Naive B cell (primary cell): Measurements from ENCODE around the gene ANKRD63. TPM values are rescaled to one million over a fixed set of nuclear protein-coding genes. Genes with fewer than 3 reads are reported as not detected.

Experiments
- ATAC-seq, 2 donors: fragments of 150-1000 bp; cut with Tn5 transposase; 2 replicates each; pipeline ENCODE4 v1.10.0; 2021; ENCODE audit warnings: low read depth in 2 of 2, mild to moderate bottlenecking in 2 of 2, moderate library complexity in 2 of 2
- DNase-seq: peaks from one replicate; pipeline ENCODE4 v3.0.0; 2022
- H3K27ac Mint-ChIP-seq, 6 donors: one replicate each; pipeline ENCODE4 v1.8.0; 2020 to 2022; ENCODE audit warnings: mild to moderate bottlenecking in 6 of 6, mixed read lengths in 6 of 6, moderate library complexity in 5 of 6, inconsistent platforms in 2 of 6
- H3K27me3 Mint-ChIP-seq, 3 donors: one replicate each; pipeline ENCODE4 v1.8.0; 2021 to 2022; ENCODE audit warnings: mixed read lengths in 3 of 3, mild to moderate bottlenecking in 1 of 3
- H3K36me3 Mint-ChIP-seq, 2 donors: one replicate each; pipeline ENCODE4 v1.8.0; 2020 to 2022; ENCODE audit warnings: mixed read lengths in 2 of 2, inconsistent platforms in 1 of 2, mild to moderate bottlenecking in 1 of 2
- H3K4me1 Mint-ChIP-seq, 3 donors: one replicate each; pipeline ENCODE4 v1.8.0; 2020 to 2022; ENCODE audit warnings: mixed read lengths in 3 of 3, inconsistent platforms in 1 of 3, mild to moderate bottlenecking in 1 of 3, moderate library complexity in 1 of 3
- H3K4me3 Mint-ChIP-seq, 8 donors: one replicate each; pipeline ENCODE4 v1.8.0; 2020 to 2022; ENCODE audit warnings: mild to moderate bottlenecking in 8 of 8, mixed read lengths in 8 of 8, moderate library complexity in 8 of 8, inconsistent platforms in 2 of 8
- H3K9me3 Mint-ChIP-seq, 7 donors: one replicate each; pipeline ENCODE4 v1.8.0; 2020 to 2022; ENCODE audit warnings: mixed read lengths in 7 of 7, mild to moderate bottlenecking in 5 of 7, inconsistent platforms in 2 of 7, moderate library complexity in 1 of 7
- polyA plus RNA-seq, 6 donors: library from polyadenylated mRNA; unstranded; fragments of 300-500 nt; fragmentation: Illumina TruSeq; gene quantifications; one replicate each; pipeline ENCODE4 v1.2.3, GENCODE V29; 2021; ENCODE audit warnings: low read depth in 6 of 6

Gene ANKRD63
- polyA plus RNA-seq, 6 donors from 2014 or later, result 0.29 TPM; not detected in 5

- Mint-ChIP-seq H3K36me3 (no peaks in the 10 kb centered on the region), H3K4me3 (peak overlapping the region; percentile 29 to 84 (median 63)), H3K27ac (peak overlapping the region in 1 of 6 donors; percentile 33), H3K4me1 (peaks cover 6 to 9% (median 7%) of the 10 kb centered on the region in 3 donors), H3K27me3 (peaks cover 23 to 40% (median 29%) of the 10 kb centered on the region in 3 donors), H3K9me3 (no peaks in the 10 kb centered on the region)
- ATAC-seq (no peak), DNase-seq (no peak)
Measured at GRCh38 chr15:40251486-40252140, 31.3 kb downstream of the ANKRD63 start.

- Mint-ChIP-seq H3K4me3 (peak overlapping the region in 6 of 8 donors; percentile 50 to 84 (median 75)), H3K27ac (peak overlapping the region in 1 of 6 donors; percentile 63), H3K4me1 (peaks cover 6 to 9% (median 7%) of the 10 kb centered on the region in 3 donors), H3K36me3 (no peaks in the 10 kb centered on the region), H3K27me3 (peaks cover 23 to 40% (median 29%) of the 10 kb centered on the region in 3 donors), H3K9me3 (no peaks in the 10 kb centered on the region)
- DNase-seq (no peak), ATAC-seq (no peak)
Measured at GRCh38 chr15:40250771-40251483, 31.9 kb downstream of the ANKRD63 start.

GRCh38 chr15:40250304-40250656, 32.6 kb downstream of the ANKRD63 start:
- Mint-ChIP-seq H3K27me3 (peaks cover 23 to 37% (median 29%) of the 10 kb centered on the region in 3 donors), H3K36me3 (no peaks in the 10 kb centered on the region), H3K27ac (no peak overlapping the region), H3K4me3 (no peak overlapping the region), H3K4me1 (peaks cover 6 to 9% (median 7%) of the 10 kb centered on the region in 3 donors), H3K9me3 (no peaks in the 10 kb centered on the region)
- ATAC-seq (no peak), DNase-seq (no peak)

GRCh38 chr15:40249477-40250303, 33.2 kb downstream of the ANKRD63 start:
- Mint-ChIP-seq H3K27me3 (peaks cover 18 to 31% (median 29%) of the 10 kb centered on the region in 3 donors), H3K27ac (no peak overlapping the region), H3K4me1 (peaks cover 6 to 9% (median 7%) of the 10 kb centered on the region in 3 donors), H3K36me3 (no peaks in the 10 kb centered on the region), H3K9me3 (no peaks in the 10 kb centered on the region), H3K4me3 (peak overlapping the region in 1 of 8 donors; percentile 57)
- DNase-seq (no peak), ATAC-seq (no peak)

- Mint-ChIP-seq H3K27ac (no peak overlapping the region), H3K4me1 (peaks cover 3 to 5% (median 4%) of the 10 kb centered on the region in 3 donors), H3K27me3 (peaks cover 9 to 18% (median 16%) of the 10 kb centered on the region in 3 donors), H3K4me3 (no peak overlapping the region), H3K36me3 (no peaks in the 10 kb centered on the region), H3K9me3 (no peaks in the 10 kb centered on the region)
- ATAC-seq (no peak), DNase-seq (no peak)
Measured at GRCh38 chr15:40248006-40248783, 34.7 kb downstream of the ANKRD63 start.

GRCh38 chr15:40247406-40247971, 35.4 kb downstream of the ANKRD63 start:
- ATAC-seq, result no peak
- H3K4me3 Mint-ChIP-seq, result peak overlapping the region in 1 of 8 donors; percentile 42
- peaks cover 9 to 15% (median 10%) of the 10 kb centered on the region in 3 donors for H3K27me3 Mint-ChIP-seq
- H3K9me3 Mint-ChIP-seq, result no peaks in the 10 kb centered on the region
- no peaks in the 10 kb centered on the region for H3K4me1 Mint-ChIP-seq
- no peaks in the 10 kb centered on the region for H3K36me3 Mint-ChIP-seq
- DNase-seq, result no peak
- no peak overlapping the region for H3K27ac Mint-ChIP-seq

GRCh38 chr15:40246496-40247280, 36.2 kb downstream of the ANKRD63 start:
- DNase-seq, result no peak
- Mint-ChIP-seq H3K36me3 (no peaks in the 10 kb centered on the region), H3K4me1 (no peaks in the 10 kb centered on the region), H3K9me3 (no peaks in the 10 kb centered on the region), H3K27ac (no peak overlapping the region), H3K27me3 (peaks cover 7 to 15% (median 10%) of the 10 kb centered on the region in 3 donors), H3K4me3 (no peak overlapping the region)
- no peak for ATAC-seq

- H3K9me3 Mint-ChIP-seq, result no peaks in the 10 kb centered on the region
- H3K4me3 Mint-ChIP-seq, result no peak overlapping the region
- ATAC-seq (no peak), DNase-seq (no peak)
- no peak overlapping the region for H3K27ac Mint-ChIP-seq
- H3K4me1 Mint-ChIP-seq, result no peaks in the 10 kb centered on the region
- peaks cover 0 to 7% (median 3%) of the 10 kb centered on the region in 3 donors for H3K27me3 Mint-ChIP-seq
- no peaks in the 10 kb centered on the region for H3K36me3 Mint-ChIP-seq
Measured at GRCh38 chr15:40245666-40246450, 37.0 kb downstream of the ANKRD63 start.

- DNase-seq (no peak), ATAC-seq (no peak)
- Mint-ChIP-seq H3K27ac (peak overlapping the region in 1 of 6 donors; percentile 65), H3K36me3 (no peaks in the 10 kb centered on the region), H3K4me1 (peaks cover 0 to under 1% (median 0%) of the 10 kb centered on the region in 3 donors), H3K27me3 (peaks cover 0 to 4% (median 0%) of the 10 kb centered on the region in 3 donors), H3K4me3 (no peak overlapping the region), H3K9me3 (no peaks in the 10 kb centered on the region)
Measured at GRCh38 chr15:40244961-40245523, 37.8 kb downstream of the ANKRD63 start.

- Mint-ChIP-seq H3K9me3 (no peaks in the 10 kb centered on the region), H3K36me3 (no peaks in the 10 kb centered on the region), H3K4me1 (peaks cover 12 to 15% (median 12%) of the 10 kb centered on the region in 3 donors), H3K27ac (no peak overlapping the region), H3K4me3 (no peak overlapping the region), H3K27me3 (peaks cover 0 to 15% (median 12%) of the 10 kb centered on the region in 3 donors)
- no peak for ATAC-seq
- no peak for DNase-seq
Measured at GRCh38 chr15:40243126-40243810, 39.6 kb downstream of the ANKRD63 start.

GRCh38 chr15:40242601-40243000, 40.3 kb downstream of the ANKRD63 start:
- H3K4me3 Mint-ChIP-seq, result peak overlapping the region in 1 of 8 donors; percentile 69
- no peak for ATAC-seq
- no peaks in the 10 kb centered on the region for H3K36me3 Mint-ChIP-seq

More at GRCh38 chr15:40242601-40243000, 40.3 kb downstream of the ANKRD63 start:
- H3K9me3 Mint-ChIP-seq, result no peaks in the 10 kb centered on the region
- peaks cover 17 to 18% (median 18%) of the 10 kb centered on the region in 3 donors for H3K4me1 Mint-ChIP-seq
- DNase-seq, result no peak
- peaks cover 0 to 20% (median 18%) of the 10 kb centered on the region in 3 donors for H3K27me3 Mint-ChIP-seq
- peak overlapping the region in 1 of 6 donors; percentile 51 for H3K27ac Mint-ChIP-seq
